Calu3 (cell line): ENCODE results near the gene PPP1R3D. TPM values are rescaled to one million over a fixed set of nuclear protein-coding genes. Genes with fewer than 3 reads are reported as not detected.
"Not testable (repeated sequence)": the region's sequence is repeated elsewhere in the genome, so short reads cannot be mapped to it uniquely, and the experiment has no call there.

Experiments used
- BruUV-seq: library from RNA; stranded (reverse); fragments of 400-500 nt; replicated peaks from 2 replicates; lab custom pipeline; 2021; lab: Mats Ljungman, UMichigan
- CTCF ChIA-PET: fragments of 300-600 bp; sonication (Branson Sonifier 250); formaldehyde crosslinking; loops from one replicate; lab custom pipeline; 2022; ENCODE audit warnings: antibody characterized with exemption; lab: Charles Lee
- DNase-seq: peaks from one replicate; pipeline ENCODE4 v3.0.0; 2022
- H3K27ac Mint-ChIP-seq: one replicate; pipeline ENCODE4 v1.8.0; 2022; ENCODE audit warnings: mixed read lengths; ENCODE audit not compliant: unreplicated experiment
- H3K27me3 Mint-ChIP-seq: one replicate; pipeline ENCODE4 v1.8.0; 2022; ENCODE audit warnings: mixed read lengths; ENCODE audit not compliant: unreplicated experiment
- H3K36me3 Mint-ChIP-seq: one replicate; pipeline ENCODE4 v1.8.0; 2022; ENCODE audit warnings: mild to moderate bottlenecking, moderate library complexity, mixed read lengths; ENCODE audit not compliant: insufficient read depth, unreplicated experiment
- H3K4me1 Mint-ChIP-seq: one replicate; pipeline ENCODE4 v1.8.0; 2022; ENCODE audit warnings: mild to moderate bottlenecking, low read depth, mixed read lengths; ENCODE audit not compliant: unreplicated experiment
- H3K4me3 Mint-ChIP-seq: one replicate; pipeline ENCODE4 v1.8.0; 2022; ENCODE audit warnings: mild to moderate bottlenecking, low read depth, moderate library complexity, mixed read lengths; ENCODE audit not compliant: unreplicated experiment
- H3K9me3 Mint-ChIP-seq: one replicate; pipeline ENCODE4 v1.8.0; 2022; ENCODE audit warnings: low read depth, mixed read lengths; ENCODE audit not compliant: unreplicated experiment
- CTCF ChIP-seq: fragments of 200-600 bp; IDR thresholded peaks from one replicate; pipeline ENCODE4 v1.8.0; 2022; ENCODE audit warnings: antibody characterized with exemption; ENCODE audit not compliant: unreplicated experiment
- intact Hi-C: fragments of 100-400 bp; cut with micrococcal nuclease; formaldehyde crosslinking; loops from one replicate; pipeline ENCODE4 v1.10.0; 2022; ENCODE audit not compliant: unreplicated experiment
- total RNA-seq: library from RNA; stranded (reverse); gene quantifications from 2 replicates; pipeline ENCODE4 v1.2.3, GENCODE V29; 2022

PPP1R3D gene
- total RNA-seq, 1 experiment from 2014 or later = 17.9 TPM

DNA sequence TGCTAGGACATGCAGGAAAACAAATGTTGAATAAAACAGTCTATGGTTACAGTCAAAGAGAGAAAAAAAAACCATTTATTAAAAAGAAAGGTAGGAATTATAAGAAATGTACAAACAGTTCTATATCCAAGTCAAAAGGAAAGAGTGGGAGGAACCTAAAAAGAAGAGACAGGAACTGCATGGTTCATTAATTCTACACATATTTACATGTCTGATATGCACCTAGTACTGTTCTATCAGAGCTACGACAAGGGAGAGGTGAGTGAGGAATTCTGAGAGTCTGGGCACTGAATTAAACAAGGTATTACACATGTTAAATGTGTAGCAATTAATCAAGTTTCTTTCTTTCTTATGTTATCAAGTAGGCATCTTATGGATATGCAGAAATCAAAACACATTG lies 48.5 kb downstream of the PPP1R3D start:
- no peaks in the 10 kb centered on the region for H3K9me3 Mint-ChIP-seq
- intact Hi-C loops = no loop called here
- no peak for DNase-seq
- BruUV-seq = no TSS peak
- CTCF ChIA-PET = no interaction called here
- H3K4me1 Mint-ChIP-seq = no peaks in the 10 kb centered on the region
- peak overlapping the region; percentile 18 for H3K27ac Mint-ChIP-seq
- H3K36me3 Mint-ChIP-seq = peaks cover 7% of the 10 kb centered on the region
- no peak for TF ChIP-seq CTCF
- H3K27me3 Mint-ChIP-seq = no peaks in the 10 kb centered on the region
- no peak overlapping the region for H3K4me3 Mint-ChIP-seq

DNA sequence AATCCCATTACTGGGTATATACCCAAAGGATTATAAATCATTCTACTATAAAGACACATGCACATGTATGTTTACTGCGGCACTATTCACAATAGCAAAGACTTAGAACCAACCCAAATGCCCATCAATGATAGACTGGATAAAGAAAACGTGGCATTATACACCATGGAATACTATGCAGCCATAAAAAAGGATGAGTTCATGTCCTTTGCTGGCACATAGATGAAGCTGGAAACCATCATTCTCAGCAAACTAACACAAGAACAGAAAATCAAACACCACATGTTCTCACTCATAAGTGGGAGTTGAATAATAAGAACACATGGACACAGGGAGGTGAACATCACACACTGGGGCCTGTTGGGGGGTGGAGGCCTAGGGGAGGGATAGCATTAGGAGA lies 50.1 kb downstream of the PPP1R3D start:
- DNase-seq, H3K27me3 Mint-ChIP-seq, H3K36me3 Mint-ChIP-seq, H3K4me1 Mint-ChIP-seq, H3K27ac Mint-ChIP-seq, H3K9me3 Mint-ChIP-seq, BruUV-seq, intact Hi-C loops, CTCF ChIA-PET, H3K4me3 Mint-ChIP-seq: not testable (repeated sequence)

DNA sequence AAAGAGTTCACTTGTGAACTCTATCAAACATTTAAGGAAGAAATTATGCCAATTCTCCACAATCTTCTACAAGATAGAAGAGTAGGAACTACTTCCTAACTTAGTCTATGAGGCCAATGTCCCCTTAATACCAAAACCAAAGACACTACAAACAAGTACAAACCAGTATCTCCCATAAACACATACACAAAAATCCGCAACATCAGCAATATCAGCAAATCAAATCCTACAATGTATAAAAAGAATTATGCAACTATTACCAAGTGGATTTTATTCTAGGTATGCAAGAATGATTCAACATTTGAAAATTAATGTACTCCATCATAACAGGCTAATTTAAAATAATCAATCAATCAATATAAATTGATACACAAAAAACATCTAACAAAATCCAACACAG lies 52.1 kb downstream of the PPP1R3D start:
- no peak for TF ChIP-seq CTCF
- Mint-ChIP-seq H3K4me1 (no peaks in the 10 kb centered on the region), H3K36me3 (peaks cover 9% of the 10 kb centered on the region), H3K27me3 (no peaks in the 10 kb centered on the region), H3K4me3 (no peak overlapping the region), H3K27ac (no peak overlapping the region), H3K9me3 (no peaks in the 10 kb centered on the region)
- CTCF ChIA-PET = no interaction called here
- intact Hi-C loops = no loop called here
- DNase-seq = no peak
- no TSS peak for BruUV-seq

Other genes with a start within 250 kb of the PPP1R3D start
- 56.0 and 58.1 TPM in 2 replicates for gene SYCP2, start 6.7 kb downstream of the PPP1R3D start, total RNA-seq
- 32.3 and 34.4 TPM in 2 replicates for gene FAM217B, start 84 bp upstream of the PPP1R3D start, total RNA-seq
- 0.76 and 1.1 TPM in 2 replicates for gene CDH26, start 18.1 kb upstream of the PPP1R3D start, total RNA-seq